Body of pancreas (tissue), 4 donors: Measurements from ENCODE around the gene OMD.

ENCODE experiments used
- CTCF ChIP-seq, 7 experiments: fragments of 450-650 bp in 4 of 7; fragments of 200-600 bp in 3 of 7; sonication (generic) in 3 of 7; IDR thresholded peaks; one replicate each; pipeline ENCODE4 v1.5.1; 2016 to 2019; ENCODE audit warnings: antibody characterized with exemption in 7 of 7
- POLR2A ChIP-seq, 3 donors: fragments of 450-650 bp; IDR thresholded peaks; one replicate each; pipeline ENCODE4 v1.6.1; 2016; ENCODE audit warnings: antibody characterized with exemption in 3 of 3, mild to moderate bottlenecking in 2 of 3

GRCh38 chr9:92384375-92384774, 39.9 kb downstream of the OMD start:
- TF ChIP-seq CTCF (IDR thresholded peaks at IDR 0.05) (no peak), POLR2A (IDR thresholded peaks at IDR 0.05) (no peak)
